B cell (primary cell): ENCODE results near the gene FSTL5. TPM values are rescaled to one million over a fixed set of nuclear protein-coding genes. Genes with fewer than 3 reads are reported as not detected.

Experiments
- ATAC-seq: fragments of 200-7000 bp; cut with Tn5 transposase; one replicate; pipeline ENCODE4 v1.10.0; 2021; ENCODE audit warnings: low read depth, mild to moderate bottlenecking, moderate number of reproducible peaks, moderate library complexity
- CTCF ChIA-PET: fragments of 350-600 bp; sonication (Branson Sonifier 250); formaldehyde crosslinking; loops from one replicate; lab custom pipeline; 2021; ENCODE audit warnings: antibody characterized with exemption, inconsistent platforms; lab: Charles Lee
- POLR2A ChIA-PET: fragments of 350-600 bp; sonication (Branson Sonifier 250); formaldehyde crosslinking; loops from one replicate; lab custom pipeline; 2021; ENCODE audit warnings: antibody characterized with exemption; lab: Charles Lee
- DNase-seq: peaks from one replicate; pipeline ENCODE4 v3.0.0; 2013
- H2AFZ ChIP-seq: 2 replicates; pipeline ENCODE4 v1.6.1; 2012; ENCODE audit warnings: mild to moderate bottlenecking, low read depth, low read length; ENCODE audit not compliant: insufficient read depth, poor library complexity, severe bottlenecking
- H3K27ac ChIP-seq, 2 donors: 1 replicate in 1 of 2; 2 replicates in 1 of 2; pipeline ENCODE4 v1.5.1; 2012 to 2013; ENCODE audit warnings: low read length in 2 of 2, mild to moderate bottlenecking in 2 of 2, moderate library complexity in 1 of 2
- H3K27me3 ChIP-seq, 4 experiments: fragments of 200-600 bp in 1 of 4; sonication (generic) in 1 of 4; replicated peaks in 1 of 4; 1 replicate in 2 of 4; 2 replicates in 2 of 4; pipeline versions ENCODE4 v1.6.1 to v1.7.0; 2013 to 2016; ENCODE audit warnings: low read length in 3 of 4, mild to moderate bottlenecking in 2 of 4, mixed read lengths in 1 of 4, moderate library complexity in 1 of 4; ENCODE audit not compliant: insufficient read depth in 4 of 4, control insufficient read depth in 3 of 4; ENCODE audit errors: control extremely low read depth in 1 of 4
- H3K36me3 ChIP-seq, 2 experiments: replicated peaks in 1 of 2; 1 replicate in 1 of 2; 2 replicates in 1 of 2; pipeline versions ENCODE4 v1.6.1 to v1.7.1; 2013; ENCODE audit warnings: low read length in 1 of 2; ENCODE audit not compliant: insufficient read depth in 2 of 2, control insufficient read depth in 1 of 2; ENCODE audit errors: control extremely low read depth in 1 of 2, extremely low read depth in 1 of 2
- H3K4me1 ChIP-seq, 2 donors: fragments of 200-600 bp in 1 of 2; sonication (generic) in 1 of 2; 1 replicate in 1 of 2; 2 replicates in 1 of 2; pipeline versions ENCODE4 v1.5.1 to v1.6.1; 2013 to 2017; ENCODE audit warnings: low read length in 2 of 2; ENCODE audit not compliant: control insufficient read depth in 2 of 2, insufficient read depth in 2 of 2
- H3K4me2 ChIP-seq: replicated peaks from 2 replicates; pipeline ENCODE3; 2012; ENCODE audit warnings: mild to moderate bottlenecking, low read depth, low read length; ENCODE audit not compliant: poor library complexity, severe bottlenecking
- H3K4me3 ChIP-seq, 5 experiments: fragments of 200-600 bp in 1 of 5; sonication (generic) in 1 of 5; 1 replicate in 3 of 5; 2 replicates in 2 of 5; pipeline versions ENCODE4 v1.5.1 to v1.7.0; 2011 to 2016; ENCODE audit warnings: low read length in 4 of 5, mild to moderate bottlenecking in 4 of 5, low read depth in 2 of 5, control low read depth in 1 of 5, moderate library complexity in 1 of 5; ENCODE audit not compliant: insufficient read depth in 1 of 5; ENCODE audit errors: control extremely low read depth in 1 of 5, extremely low read depth in 1 of 5
- H3K79me2 ChIP-seq: fragments of 200-600 bp; sonication (generic); one replicate; pipeline ENCODE4 v1.6.0; 2016; ENCODE audit warnings: low read length; ENCODE audit not compliant: control insufficient read depth, insufficient read depth
- H3K9ac ChIP-seq: fragments of 200-600 bp; sonication (generic); 2 replicates; pipeline ENCODE4 v1.6.1; 2017; ENCODE audit warnings: mild to moderate bottlenecking, low read length, moderate library complexity
- H3K9me3 ChIP-seq, 3 donors: one replicate each; pipeline versions ENCODE4 v1.6.1 to v1.7.1; 2013; ENCODE audit warnings: low read length in 2 of 3; ENCODE audit not compliant: control insufficient read depth in 2 of 3, insufficient read depth in 1 of 3; ENCODE audit errors: control extremely low read depth in 1 of 3
- H4K20me1 ChIP-seq: 2 replicates; pipeline ENCODE4 v1.6.0; 2012; ENCODE audit warnings: mild to moderate bottlenecking, low read length; ENCODE audit not compliant: insufficient read depth, control insufficient read depth, poor library complexity, severe bottlenecking
- H3K27ac Mint-ChIP-seq: one replicate; pipeline ENCODE4 v1.8.0; 2021; ENCODE audit warnings: mixed read lengths
- H3K27me3 Mint-ChIP-seq: one replicate; pipeline ENCODE4 v1.8.0; 2021; ENCODE audit warnings: mixed read lengths
- H3K4me1 Mint-ChIP-seq: one replicate; pipeline ENCODE4 v1.8.0; 2021; ENCODE audit warnings: mixed read lengths
- H3K4me3 Mint-ChIP-seq: one replicate; pipeline ENCODE4 v1.8.0; 2021; ENCODE audit warnings: mixed read lengths
- H3K9me3 Mint-ChIP-seq: one replicate; pipeline ENCODE4 v1.8.0; 2022; ENCODE audit warnings: mixed read lengths; ENCODE audit not compliant: insufficient read depth
- EZH2 ChIP-seq: IDR thresholded peaks from 2 replicates; pipeline ENCODE4 v1.6.1; 2012; ENCODE audit warnings: borderline replicate concordance, low read depth, mild to moderate bottlenecking, moderate library complexity, low read length; ENCODE audit not compliant: insufficient read depth, poor library complexity, severe bottlenecking
- WGBS: methylation state at CpG from one replicate; pipeline ENCODE4 v1.1.5; 2013; ENCODE audit warnings: missing lambda C conversion rate; ENCODE audit not compliant: insufficient coverage; 5-methylcytosine and 5-hydroxymethylcytosine counted together
- intact Hi-C: fragments of 100-400 bp; cut with micrococcal nuclease; formaldehyde crosslinking; loops from one replicate; pipeline ENCODE4 v1.10.0; 2022
- polyA plus RNA-seq: library from polyadenylated mRNA; depleted of rRNA; stranded (reverse); fragments of >200 nt; gene quantifications from 2 replicates; pipeline ENCODE4 v1.2.3, GENCODE V29; 2012
- total RNA-seq, 2 donors: library from RNA; stranded (reverse); fragments of 120-200 nt in 1 of 2; gene quantifications; 1 replicate in 1 of 2; 2 replicates in 1 of 2; pipeline versions ENCODE4 v1.2.3 to v1.2.4, GENCODE V29; 2013 to 2022
- TF ChIP-seq, protein P1 (sequence below): fragments of 200-600 bp; IDR thresholded peaks from one replicate; pipeline ENCODE4 v1.8.0; 2022; ENCODE audit warnings: antibody characterized with exemption, mild to moderate bottlenecking

FSTL5 gene
- total and polyA plus RNA-seq, 2 donors (not counting 1 experiment from before 2014, with no cell fraction given) = not detected

DNA sequence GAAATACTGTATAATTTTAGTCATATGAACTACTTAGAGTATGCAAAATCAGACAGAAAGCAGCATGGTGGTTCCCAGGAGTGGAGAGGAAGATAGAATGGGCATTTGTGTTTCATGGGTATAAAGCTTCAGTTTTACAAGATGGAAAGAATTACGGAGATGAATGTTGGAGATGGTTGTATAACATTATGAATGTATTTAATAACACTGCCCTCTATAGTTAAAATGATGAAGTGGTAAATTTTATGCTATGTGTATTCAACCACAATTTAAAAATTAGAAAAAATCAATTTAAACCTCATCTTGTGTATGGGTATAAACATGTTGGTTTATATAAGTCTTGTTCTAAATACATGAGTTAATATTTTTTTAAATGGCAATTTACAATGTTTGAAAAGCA, 521.1 kb downstream of the FSTL5 start:
- CTCF ChIA-PET = no interaction called here

GRCh38 chr4:161629694-161630441, 533.9 kb downstream of the FSTL5 start:
- Histone ChIP-seq H3K4me2 (no peak overlapping the region), H3K36me3 (no peaks in the 10 kb centered on the region), H3K27me3 (no peaks in the 10 kb centered on the region), H4K20me1 (no peaks in the 10 kb centered on the region), H3K79me2 (no peaks in the 10 kb centered on the region), H2AFZ (no peak overlapping the region), H3K4me3 (no peak overlapping the region), H3K4me1 (no peaks in the 10 kb centered on the region), H3K27ac (no peak overlapping the region), H3K9me3 (peaks cover 0 to 2% (median 0%) of the 10 kb centered on the region in 3 donors), H3K9ac (no peak overlapping the region)
- no peak for TF ChIP-seq EZH2
- TF ChIP-seq, protein P1, sequence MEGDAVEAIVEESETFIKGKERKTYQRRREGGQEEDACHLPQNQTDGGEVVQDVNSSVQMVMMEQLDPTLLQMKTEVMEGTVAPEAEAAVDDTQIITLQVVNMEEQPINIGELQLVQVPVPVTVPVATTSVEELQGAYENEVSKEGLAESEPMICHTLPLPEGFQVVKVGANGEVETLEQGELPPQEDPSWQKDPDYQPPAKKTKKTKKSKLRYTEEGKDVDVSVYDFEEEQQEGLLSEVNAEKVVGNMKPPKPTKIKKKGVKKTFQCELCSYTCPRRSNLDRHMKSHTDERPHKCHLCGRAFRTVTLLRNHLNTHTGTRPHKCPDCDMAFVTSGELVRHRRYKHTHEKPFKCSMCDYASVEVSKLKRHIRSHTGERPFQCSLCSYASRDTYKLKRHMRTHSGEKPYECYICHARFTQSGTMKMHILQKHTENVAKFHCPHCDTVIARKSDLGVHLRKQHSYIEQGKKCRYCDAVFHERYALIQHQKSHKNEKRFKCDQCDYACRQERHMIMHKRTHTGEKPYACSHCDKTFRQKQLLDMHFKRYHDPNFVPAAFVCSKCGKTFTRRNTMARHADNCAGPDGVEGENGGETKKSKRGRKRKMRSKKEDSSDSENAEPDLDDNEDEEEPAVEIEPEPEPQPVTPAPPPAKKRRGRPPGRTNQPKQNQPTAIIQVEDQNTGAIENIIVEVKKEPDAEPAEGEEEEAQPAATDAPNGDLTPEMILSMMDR = no peak
- H3K27ac Mint-ChIP-seq = no peak overlapping the region
- intact Hi-C loops = no loop called here
- no peak for ATAC-seq
- H3K4me1 Mint-ChIP-seq = no peaks in the 10 kb centered on the region
- no peaks in the 10 kb centered on the region for H3K9me3 Mint-ChIP-seq
- no peaks in the 10 kb centered on the region for H3K27me3 Mint-ChIP-seq
- ChIA-PET POLR2A (no interaction called here), CTCF (no interaction called here)
- WGBS = 93% methylated on average over 9 of the region's 14 CpGs
- no peak for DNase-seq
- no peak overlapping the region for H3K4me3 Mint-ChIP-seq

More for the DNA sequence above, 521.1 kb downstream of the FSTL5 start:
- Histone ChIP-seq H3K9ac (no peak overlapping the region), H3K79me2 (no peaks in the 10 kb centered on the region), H3K36me3 (no peaks in the 10 kb centered on the region), H3K4me2 (no peak overlapping the region), H2AFZ (no peak overlapping the region), H3K4me3 (no peak overlapping the region), H4K20me1 (no peaks in the 10 kb centered on the region), H3K9me3 (peaks cover 0 to 2% (median 0%) of the 10 kb centered on the region in 3 donors), H3K27me3 (no peaks in the 10 kb centered on the region), H3K4me1 (no peaks in the 10 kb centered on the region), H3K27ac (no peak overlapping the region)
- Mint-ChIP-seq H3K27ac (no peak overlapping the region), H3K9me3 (peaks cover 2% of the 10 kb centered on the region), H3K4me3 (no peak overlapping the region), H3K4me1 (no peaks in the 10 kb centered on the region), H3K27me3 (no peaks in the 10 kb centered on the region)
- DNase-seq (no peak), ATAC-seq (no peak)
- WGBS = no CpG with 5 or more reads among the region's 1 CpG
- POLR2A ChIA-PET = no interaction called here
- no peak for TF ChIP-seq EZH2
- TF ChIP-seq, protein P1 = no peak
- intact Hi-C loops = no loop called here
